Smooth muscle cell of trachea (primary cell): ENCODE data around the gene IER5L. TPM values are rescaled to one million over a fixed set of nuclear protein-coding genes. Genes with fewer than 3 reads are reported as not detected.

ENCODE experiments used
- total RNA-seq: library from RNA; depleted of rRNA; stranded (reverse); fragments of >200 nt; gene quantifications from 2 replicates; pipeline ENCODE4 v1.2.1, GENCODE V29; 2014

The IER5L gene
- 65.6 and 118 TPM in 2 replicates for total RNA-seq

GRCh38 chr9:129177791-129178567, at the start of gene IER5L:
Gene IER5L, minus strand, starts transcription at chr9:129178261. Its CDS starts 209 bp downstream, at chr9:129178052.

Other genes with a start within 250 kb of the IER5L start
- 28.2 and 40.9 TPM in 2 replicates for gene DOLK, start 230.7 kb downstream of the IER5L start, total RNA-seq
- gene NUP188, start 230.6 kb downstream of the IER5L start, total RNA-seq = 38.5 and 43.5 TPM in 2 replicates
- 63.9 and 83.7 TPM in 2 replicates for gene SH3GLB2, start 149.9 kb downstream of the IER5L start, total RNA-seq
- gene MIGA2, start 141.6 kb downstream of the IER5L start, total RNA-seq = 30.7 and 42.8 TPM in 2 replicates
- gene DOLPP1, start 97.2 kb downstream of the IER5L start, total RNA-seq = 8.7 and 10.3 TPM in 2 replicates
- 63.4 and 90.5 TPM in 2 replicates for gene CRAT, start 67.5 kb downstream of the IER5L start, total RNA-seq
- gene PTPA, start 66.8 kb downstream of the IER5L start, total RNA-seq = 130 and 145 TPM in 2 replicates